Duodenal mucosa (tissue), 2 donors: ENCODE measurements around the gene LRRC4.

Experiments
- H3K27ac ChIP-seq: one replicate; pipeline ENCODE4 v1.7.0; 2013; ENCODE audit warnings: low read depth, low read length
- H3K27me3 ChIP-seq, 2 donors: one replicate each; pipeline ENCODE4 v1.7.0; 2013; ENCODE audit warnings: low read length in 2 of 2, control low read depth in 1 of 2; ENCODE audit not compliant: insufficient read depth in 2 of 2, control insufficient read depth in 1 of 2
- H3K36me3 ChIP-seq, 2 donors: one replicate each; pipeline ENCODE4 v1.7.0; 2013; ENCODE audit warnings: low read length in 2 of 2, control low read depth in 1 of 2; ENCODE audit not compliant: insufficient read depth in 2 of 2, control insufficient read depth in 1 of 2
- H3K4me1 ChIP-seq, 2 donors: one replicate each; pipeline ENCODE4 v1.7.0; 2013; ENCODE audit warnings: low read length in 2 of 2, control low read depth in 1 of 2; ENCODE audit not compliant: insufficient read depth in 2 of 2, control insufficient read depth in 1 of 2
- H3K4me3 ChIP-seq, 2 donors: one replicate each; pipeline ENCODE4 v1.7.0; 2013; ENCODE audit warnings: low read length in 2 of 2, low read depth in 1 of 2
- H3K9ac ChIP-seq, 2 donors: one replicate each; pipeline ENCODE4 v1.7.0; 2013; ENCODE audit warnings: low read length in 2 of 2, low read depth in 1 of 2
- H3K9me3 ChIP-seq, 2 donors: one replicate each; pipeline ENCODE4 v1.7.0; 2013; ENCODE audit warnings: low read length in 2 of 2, control low read depth in 1 of 2; ENCODE audit not compliant: control insufficient read depth in 1 of 2

The LRRC4 gene

DNA sequence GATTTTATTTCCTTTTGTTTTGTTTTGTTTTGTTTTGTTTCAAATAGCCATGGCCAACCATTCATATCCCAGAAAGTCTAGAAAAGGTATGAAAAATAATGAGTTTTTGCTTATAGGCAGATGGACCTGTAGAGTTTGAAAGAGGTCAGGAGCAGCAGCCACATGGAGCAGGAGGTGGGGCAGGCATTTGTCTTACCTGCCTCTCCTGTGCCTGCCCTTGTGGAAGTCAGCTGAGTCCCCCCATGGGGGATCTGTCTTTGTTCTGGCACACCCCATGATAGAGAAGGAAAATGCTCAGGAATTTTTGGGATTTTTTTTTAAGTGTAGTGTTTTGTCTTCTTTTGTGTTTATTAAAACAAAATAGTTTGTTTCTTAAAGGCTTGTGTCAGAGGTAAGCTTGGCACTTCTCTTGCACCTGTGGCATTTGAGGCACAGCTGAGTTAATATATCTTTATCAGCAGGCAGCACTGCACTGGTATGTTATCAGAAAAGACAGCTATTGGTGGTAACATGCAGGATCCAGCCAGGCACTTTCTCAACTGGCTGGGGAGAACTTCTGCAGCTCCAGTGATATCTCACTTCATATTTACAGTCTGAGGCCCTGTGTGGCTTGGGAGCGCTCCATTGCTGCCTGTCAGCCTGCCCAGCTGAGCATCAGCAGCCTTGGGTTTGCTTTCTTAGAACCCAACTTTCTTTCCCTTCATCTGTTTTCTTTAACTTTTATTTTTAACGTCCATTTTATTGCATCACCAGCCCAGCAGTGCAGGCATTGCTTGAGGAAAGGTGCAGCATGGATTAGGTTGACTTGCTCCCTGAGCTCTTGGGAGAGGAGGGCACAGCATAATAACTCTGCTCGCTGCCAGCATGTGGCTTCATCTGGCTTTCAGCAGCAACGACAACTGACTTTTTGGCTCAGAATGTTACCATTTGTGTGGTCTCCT, 44.4 kb downstream of the LRRC4 start:
- H3K4me1 ChIP-seq: no peaks in the 10 kb centered on the region
- H3K27ac ChIP-seq: no peak overlapping the region

DNA sequence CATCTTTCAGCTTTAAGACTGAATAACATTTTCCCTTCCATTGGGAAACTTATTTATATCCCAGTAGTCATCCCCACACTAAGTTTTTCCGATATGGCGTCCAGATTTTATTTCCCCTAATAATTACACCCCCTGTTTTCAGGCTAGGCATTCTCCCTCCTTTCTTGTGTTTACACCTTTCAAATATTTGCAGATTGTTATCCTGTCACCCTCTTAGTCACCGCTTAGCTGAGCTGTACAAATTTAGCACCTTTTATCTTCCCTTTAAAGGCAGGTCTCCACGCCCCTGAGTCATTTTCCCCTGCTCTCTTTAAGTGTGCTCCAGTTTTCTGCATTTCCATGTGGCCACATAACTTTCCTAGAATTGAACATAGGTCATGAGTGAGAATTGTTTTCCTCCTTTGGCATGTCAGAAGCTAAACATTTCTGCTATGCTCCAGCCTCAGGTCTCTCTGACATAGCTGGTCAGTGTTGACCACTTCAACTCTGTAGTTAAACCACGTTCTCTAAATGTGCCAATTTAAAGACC, 47.4 kb downstream of the LRRC4 start:
- Histone ChIP-seq H3K36me3 (peaks cover 0 to 5% of the 10 kb centered on the region in 2 donors), H3K27ac (no peak overlapping the region), H3K4me3 (no peak overlapping the region), H3K4me1 (no peaks in the 10 kb centered on the region), H3K9me3 (peaks cover 5 to 6% of the 10 kb centered on the region in 2 donors), H3K27me3 (no peaks in the 10 kb centered on the region), H3K9ac (no peak overlapping the region)

More for the DNA sequence above, 44.4 kb downstream of the LRRC4 start:
- no peak overlapping the region for H3K9ac ChIP-seq
- no peaks in the 10 kb centered on the region for H3K9me3 ChIP-seq
- peaks cover 4 to 6% of the 10 kb centered on the region in 2 donors for H3K36me3 ChIP-seq
- H3K27me3 ChIP-seq: no peaks in the 10 kb centered on the region
- H3K4me3 ChIP-seq: no peak overlapping the region

DNA sequence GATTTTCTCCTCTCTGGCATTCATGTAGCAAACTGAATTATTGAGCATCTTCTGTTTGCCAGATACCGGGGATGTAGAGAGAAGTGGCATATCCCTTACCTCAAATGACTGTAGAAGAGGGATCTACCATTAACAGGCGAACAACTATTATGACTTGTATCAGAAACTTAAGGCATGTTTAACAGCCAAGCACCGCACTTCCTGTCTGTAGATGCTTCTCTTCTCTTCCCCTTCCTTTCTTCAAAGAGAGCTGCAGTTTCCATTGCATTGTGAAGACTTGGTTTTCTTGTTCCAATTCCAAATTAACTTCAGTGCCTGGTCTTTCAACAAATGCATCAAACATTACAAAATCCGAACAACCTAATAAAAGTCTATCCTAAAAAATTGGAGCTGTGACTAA, 49.3 kb downstream of the LRRC4 start:
- Histone ChIP-seq H3K9me3 (peaks cover 6 to 8% of the 10 kb centered on the region in 2 donors), H3K36me3 (peaks cover 0 to 13% of the 10 kb centered on the region in 2 donors), H3K9ac (no peak overlapping the region), H3K4me1 (no peaks in the 10 kb centered on the region), H3K4me3 (no peak overlapping the region), H3K27me3 (no peaks in the 10 kb centered on the region), H3K27ac (no peak overlapping the region)

DNA sequence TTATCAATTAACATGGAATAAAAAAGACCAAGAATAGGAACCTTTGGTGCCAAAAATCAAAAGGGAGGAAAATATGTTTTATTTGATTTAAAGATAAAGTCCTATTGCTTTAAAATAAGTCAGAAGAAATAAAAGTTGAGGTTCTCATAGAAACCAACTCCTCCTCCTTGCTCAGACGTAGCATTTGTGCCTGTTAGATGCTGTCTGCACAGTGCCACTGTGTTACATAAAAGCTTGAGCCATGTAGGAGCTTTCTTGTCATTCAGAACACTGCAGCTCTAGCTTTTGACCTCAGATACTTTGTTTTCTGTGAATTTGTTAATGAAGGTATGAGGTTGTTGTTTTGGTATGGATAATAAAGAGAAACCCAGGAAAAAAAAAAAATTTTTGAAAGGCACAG, 50.3 kb downstream of the LRRC4 start:
- Histone ChIP-seq H3K27ac (no peak overlapping the region), H3K27me3 (no peaks in the 10 kb centered on the region), H3K4me1 (peaks cover 4 to 6% of the 10 kb centered on the region in 2 donors), H3K4me3 (no peak overlapping the region), H3K36me3 (peaks cover 0 to 20% of the 10 kb centered on the region in 2 donors), H3K9me3 (peaks cover 6 to 8% of the 10 kb centered on the region in 2 donors), H3K9ac (no peak overlapping the region)

DNA sequence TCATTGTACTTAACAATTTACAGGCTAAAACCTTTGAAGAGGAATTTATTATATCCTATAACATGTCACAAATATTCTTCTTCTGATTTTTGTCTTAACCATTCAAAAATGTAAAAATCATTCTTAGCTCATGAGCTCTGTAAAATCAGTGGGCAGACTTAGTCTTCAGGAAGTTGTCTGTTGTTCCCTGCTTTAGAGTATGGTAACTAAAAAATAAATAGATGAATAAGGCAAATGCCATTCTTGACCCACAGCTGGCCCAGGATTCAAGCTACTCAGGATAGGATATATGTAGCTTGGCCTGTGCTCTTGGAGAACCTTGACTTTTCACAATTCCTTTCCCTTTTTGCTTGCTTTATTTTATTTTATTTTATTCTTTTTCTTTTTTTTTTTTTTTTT, 51.5 kb downstream of the LRRC4 start:
- Histone ChIP-seq H3K27ac (no peak overlapping the region), H3K4me3 (no peak overlapping the region), H3K4me1 (peaks cover 10 to 11% of the 10 kb centered on the region in 2 donors), H3K9me3 (peaks cover 6 to 8% of the 10 kb centered on the region in 2 donors), H3K9ac (no peak overlapping the region), H3K36me3 (peaks cover 0 to 20% of the 10 kb centered on the region in 2 donors), H3K27me3 (no peaks in the 10 kb centered on the region)

DNA sequence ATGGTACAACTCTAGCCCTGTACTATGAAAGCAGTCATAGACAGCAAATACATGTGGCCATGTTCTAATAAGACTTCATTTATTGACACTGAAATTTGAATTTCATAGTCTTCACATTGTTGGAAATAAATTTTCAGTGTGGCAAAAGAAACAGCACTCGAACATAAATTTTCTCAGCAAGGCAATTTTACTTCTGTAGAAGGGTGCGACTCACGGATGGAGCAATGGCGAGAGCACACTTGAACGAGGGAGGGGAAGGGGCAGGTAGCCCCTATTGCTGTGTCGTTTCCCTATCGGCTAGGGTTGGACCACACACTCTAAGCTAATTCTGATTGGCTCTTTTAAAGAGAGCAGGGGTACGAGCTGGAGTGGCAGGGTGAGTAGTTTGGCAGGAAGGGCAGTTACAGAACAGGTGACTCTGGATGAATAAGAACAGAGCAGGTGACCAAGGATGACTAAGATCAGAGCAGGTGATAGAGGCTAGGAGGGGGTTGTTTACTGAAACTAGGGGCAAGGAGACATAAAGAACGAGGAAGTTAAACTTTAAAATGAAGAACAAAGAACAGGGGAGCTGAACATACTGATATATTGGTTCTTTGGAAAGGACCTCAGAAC, 52.0 kb downstream of the LRRC4 start:
- H3K9me3 ChIP-seq: peaks cover 6 to 8% of the 10 kb centered on the region in 2 donors

DNA sequence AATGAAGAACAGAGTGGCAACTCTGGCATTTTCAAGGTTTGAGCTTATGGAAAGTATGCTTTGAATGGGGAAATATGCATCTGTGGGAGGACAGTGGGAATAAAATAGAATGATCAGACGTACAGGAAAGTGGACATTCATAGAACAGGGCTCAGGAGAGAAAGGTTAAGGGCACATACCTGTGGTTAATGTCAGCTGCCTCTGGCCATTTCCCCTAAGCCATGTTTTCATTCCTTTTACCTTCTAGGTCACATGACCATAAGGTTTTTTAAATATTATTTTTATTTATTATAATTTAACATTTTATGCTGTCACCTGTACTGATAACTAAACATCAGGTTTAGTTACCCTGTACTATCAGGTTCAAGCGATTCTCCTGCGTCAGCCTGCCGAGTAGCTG, 52.8 kb downstream of the LRRC4 start:
- Histone ChIP-seq H3K36me3 (peaks cover 0 to 20% of the 10 kb centered on the region in 2 donors), H3K9ac (no peak overlapping the region), H3K27ac (no peak overlapping the region), H3K4me3 (no peak overlapping the region), H3K4me1 (peaks cover 10 to 11% of the 10 kb centered on the region in 2 donors), H3K27me3 (no peaks in the 10 kb centered on the region), H3K9me3 (peaks cover 6 to 8% of the 10 kb centered on the region in 2 donors)

More for the DNA sequence above, 52.0 kb downstream of the LRRC4 start:
- Histone ChIP-seq H3K27ac (no peak overlapping the region), H3K27me3 (no peaks in the 10 kb centered on the region), H3K9ac (no peak overlapping the region), H3K36me3 (peaks cover 0 to 20% of the 10 kb centered on the region in 2 donors), H3K4me1 (peaks cover 10 to 11% of the 10 kb centered on the region in 2 donors), H3K4me3 (no peak overlapping the region)
